A549 (cell line): ENCODE results near the gene SLC26A2. TPM values are rescaled to one million over a fixed set of nuclear protein-coding genes. Genes with fewer than 3 reads are reported as not detected.

Source experiments
- ATAC-seq, 2 experiments: fragments of 200-7000 bp in 1 of 2; fragments of >200 bp in 1 of 2; cut with Nextera tagmentation in 1 of 2; cut with Tn5 transposase in 1 of 2; 3 replicates each; pipeline versions ENCODE4 v1.8.0 to v1.9.1; 2018 to 2020; ENCODE audit warnings: mild to moderate bottlenecking in 1 of 2, moderate library complexity in 1 of 2
- CTCF ChIA-PET: fragments of 300-600 bp; sonication (Branson Sonifier 250); formaldehyde crosslinking; extraction: SDS; loops from one replicate; lab custom pipeline; 2021; ENCODE audit warnings: antibody characterized with exemption, inconsistent platforms; lab: Yijun Ruan, JAX
- POLR2A ChIA-PET: fragments of 350-600 bp; formaldehyde crosslinking; extraction: SDS; loops from one replicate; lab custom pipeline; 2021; ENCODE audit warnings: antibody characterized with exemption, inconsistent platforms; lab: Yijun Ruan, JAX
- DNase-seq, 2 experiments: peaks; one replicate each; pipeline versions ENCODE4 v3.0.0 to v3.0.0-alpha.2; 2011 to 2016; ENCODE audit warnings: low read depth in 1 of 2, low spot score in 1 of 2
- FAIRE-seq: peaks from 2 replicates; lab custom pipeline; 2011; peaks lifted over from hg19 to GRCh38; lab: Jason Lieb, UNC
- H3K27ac ChIP-seq, 2 experiments: fragments of >200 bp; sonication (Bioruptor Twin); formaldehyde crosslinking; 3 replicates each; pipeline ENCODE4 v1.5.1; 2016 to 2017
- H3K4me1 ChIP-seq: fragments of >200 bp; sonication (Bioruptor Twin); formaldehyde crosslinking; 3 replicates; pipeline ENCODE4 v1.6.1; 2016
- H3K4me2 ChIP-seq: fragments of >200 bp; sonication (Bioruptor Twin); formaldehyde crosslinking; 3 replicates; pipeline ENCODE4 v1.6.1; 2016
- H3K4me3 ChIP-seq: fragments of >200 bp; sonication (Bioruptor Twin); formaldehyde crosslinking; 3 replicates; pipeline ENCODE4 v1.5.1; 2016
- H3K9me3 ChIP-seq: fragments of >200 bp; sonication (Bioruptor Twin); formaldehyde crosslinking; 3 replicates; pipeline ENCODE4 v1.6.1; 2016
- BHLHE40 ChIP-seq: IDR thresholded peaks from 2 replicates; pipeline ENCODE4 v1.6.1; 2012; ENCODE audit warnings: low read depth, low read length, inconsistent platforms
- CBX2 ChIP-seq: fragments of 200-600 bp; sonication (generic); IDR thresholded peaks from 2 replicates; pipeline ENCODE4 v1.6.1; 2016; ENCODE audit warnings: low read depth, mild to moderate bottlenecking, borderline replicate concordance
- CBX8 ChIP-seq: fragments of 200-600 bp; sonication (generic); IDR thresholded peaks from 2 replicates; pipeline ENCODE4 v1.6.1; 2016
- CEBPB ChIP-seq, 2 experiments: fragments of >200 bp in 1 of 2; sonication (Bioruptor Twin) in 1 of 2; formaldehyde crosslinking in 1 of 2; IDR thresholded peaks; 2 replicates each; pipeline ENCODE4 v1.6.1; 2012 to 2016
- CHD4 ChIP-seq: fragments of 200-600 bp; sonication (generic); IDR thresholded peaks from 2 replicates; pipeline ENCODE4 v1.6.1; 2016; ENCODE audit warnings: antibody characterized with exemption, mild to moderate bottlenecking, borderline replicate concordance
- EHF ChIP-seq: fragments of 250-450 bp; sonication (Bioruptor Pico); IDR thresholded peaks from 2 replicates; pipeline ENCODE4 v1.5.0; 2020; ENCODE audit warnings: mild to moderate bottlenecking
- EHMT2 ChIP-seq: fragments of 200-600 bp; sonication (generic); IDR thresholded peaks from 2 replicates; pipeline ENCODE4 v1.6.1; 2016; ENCODE audit warnings: antibody characterized with exemption, low read depth, mild to moderate bottlenecking, moderate library complexity
- FOSL2 ChIP-seq, 2 experiments: fragments of 450-650 bp in 1 of 2; fragments of >200 bp in 1 of 2; sonication (Bioruptor Twin) in 1 of 2; formaldehyde crosslinking; IDR thresholded peaks; 2 replicates each; pipeline versions ENCODE4 v1.5.0 to v1.6.1; 2016 to 2020; ENCODE audit warnings: mild to moderate bottlenecking in 1 of 2, moderate library complexity in 1 of 2
- HDAC2 ChIP-seq: fragments of 200-600 bp; sonication (generic); IDR thresholded peaks from 2 replicates; pipeline ENCODE4 v1.6.1; 2016
- HMGXB4 ChIP-seq: fragments of 250-450 bp; sonication (Bioruptor Pico); IDR thresholded peaks from 2 replicates; pipeline ENCODE4 v1.5.0; 2021; ENCODE audit warnings: mild to moderate bottlenecking, moderate library complexity, borderline replicate concordance
- HOXB13 ChIP-seq: fragments of 250-450 bp; sonication (Bioruptor Pico); IDR thresholded peaks from 2 replicates; pipeline ENCODE4 v1.5.0; 2020; ENCODE audit warnings: low read depth, mild to moderate bottlenecking, moderate library complexity
- MAFK ChIP-seq: fragments of 450-650 bp; IDR thresholded peaks from 2 replicates; pipeline ENCODE4 v1.6.1; 2014; ENCODE audit not compliant: partially characterized antibody
- NR3C1 ChIP-seq: fragments of >200 bp; sonication (Bioruptor Twin); formaldehyde crosslinking; IDR thresholded peaks from 3 replicates; pipeline ENCODE4 v1.6.1; 2017
- POLR2A ChIP-seq: IDR thresholded peaks from 2 replicates; pipeline ENCODE4 v1.6.1; 2012; ENCODE audit warnings: mild to moderate bottlenecking, low read length
- POLR2AphosphoS2 ChIP-seq: conservative IDR thresholded peaks from 2 replicates; pipeline ENCODE4 v1.6.1; 2012; ENCODE audit warnings: low read length, improper control_type of control experiment, inconsistent platforms
- RARB ChIP-seq: fragments of 250-450 bp; sonication (Bioruptor Pico); IDR thresholded peaks from 2 replicates; pipeline ENCODE4 v1.8.0; 2021; ENCODE audit warnings: mild to moderate bottlenecking, moderate library complexity
- SREBF2 ChIP-seq: fragments of 450-650 bp; IDR thresholded peaks from 2 replicates; pipeline ENCODE4 v1.6.1; 2014; ENCODE audit warnings: mild to moderate bottlenecking, moderate library complexity
- TFCP2L1 ChIP-seq: fragments of 250-450 bp; sonication (Bioruptor Pico); IDR thresholded peaks from 2 replicates; pipeline ENCODE4 v1.5.0; 2021; ENCODE audit warnings: mild to moderate bottlenecking
- TP53 ChIP-seq: fragments of 250-450 bp; sonication (Bioruptor Pico); IDR thresholded peaks from 2 replicates; pipeline ENCODE4 v1.5.0; 2021; ENCODE audit warnings: mild to moderate bottlenecking, moderate library complexity
- ZNF302 ChIP-seq: fragments of 250-450 bp; sonication (Bioruptor Pico); IDR thresholded peaks from 2 replicates; pipeline ENCODE4 v1.9.0; 2021; ENCODE audit warnings: inconsistent platforms, mild to moderate bottlenecking, moderate library complexity
- ZSCAN20 ChIP-seq: fragments of 250-450 bp; sonication (Bioruptor Pico); IDR thresholded peaks from 2 replicates; pipeline ENCODE4 v1.8.0; 2022; ENCODE audit warnings: mild to moderate bottlenecking, moderate library complexity
- WGBS: methylation state at CpG from one replicate; pipeline ENCODE4 v1.1.6; 2017; ENCODE audit errors: missing lambda C conversion rate; 5-methylcytosine and 5-hydroxymethylcytosine counted together
- polyA plus RNA-seq, 4 experiments: library from polyadenylated mRNA; depleted of rRNA in 3 of 4; stranded (reverse); fragments of >200 nt; fragmentation: RNase III in 1 of 4; extraction: RNeasy Plus Mini Kit Qiagen cat#74134 plus additional on column Dnase treatment in 1 of 4; gene quantifications; 2 replicates in 3 of 4; 3 replicates in 1 of 4; pipeline ENCODE4 v1.2.3, GENCODE V29; 2011 to 2017
- TF ChIP-seq, protein P1 (sequence below): IDR thresholded peaks from 2 replicates; pipeline ENCODE4 v1.6.1; 2012
- TF ChIP-seq, protein P2 (sequence below): fragments of 450-650 bp; IDR thresholded peaks from 2 replicates; pipeline ENCODE4 v1.6.1; 2014; ENCODE audit warnings: antibody characterized with exemption

Gene SLC26A2
- polyA plus RNA-seq, 2 of the 4 experiments (the other 2 are of a cell fraction): 31.9 to 32.2 TPM

GRCh38 chr5:150021491-150022157 lies 61.1 kb downstream of the SLC26A2 start:
- WGBS: 93% methylated on average over 13 of the region's 13 CpGs
- peak overlapping the region; percentile 27; the same call in 2 of the 3 replicates for H3K4me2 ChIP-seq

GRCh38 chr5:150022158-150022531 lies 61.6 kb downstream of the SLC26A2 start:
- H3K4me3 ChIP-seq: no peak overlapping the region
- no peak for FAIRE-seq
- peak in 1 of 2 experiments; percentile 25 for DNase-seq

More at GRCh38 chr5:150021491-150022157, 61.1 kb downstream of the SLC26A2 start:
- Histone ChIP-seq H3K9me3 (no peaks in the 10 kb centered on the region), H3K4me3 (no peak overlapping the region), H3K4me1 (peaks cover 24% of the 10 kb centered on the region), H3K27ac (0 out of 6 replicates have a peak overlapping the region, but pooled peaks of 1 of the 2 experiments have one; percentile 27)
- no peak for TF ChIP-seq MAFK
- no peak for TF ChIP-seq CBX8
- no peak for TF ChIP-seq CHD4
- TF ChIP-seq NR3C1: no peak
- TF ChIP-seq CEBPB (IDR thresholded peaks at IDR 0.05): no peak
- TF ChIP-seq, protein P1, sequence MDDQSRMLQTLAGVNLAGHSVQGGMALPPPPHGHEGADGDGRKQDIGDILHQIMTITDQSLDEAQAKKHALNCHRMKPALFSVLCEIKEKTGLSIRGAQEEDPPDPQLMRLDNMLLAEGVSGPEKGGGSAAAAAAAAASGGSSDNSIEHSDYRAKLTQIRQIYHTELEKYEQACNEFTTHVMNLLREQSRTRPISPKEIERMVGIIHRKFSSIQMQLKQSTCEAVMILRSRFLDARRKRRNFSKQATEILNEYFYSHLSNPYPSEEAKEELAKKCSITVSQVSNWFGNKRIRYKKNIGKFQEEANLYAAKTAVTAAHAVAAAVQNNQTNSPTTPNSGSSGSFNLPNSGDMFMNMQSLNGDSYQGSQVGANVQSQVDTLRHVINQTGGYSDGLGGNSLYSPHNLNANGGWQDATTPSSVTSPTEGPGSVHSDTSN: no peak
- no peak for TF ChIP-seq HMGXB4
- TF ChIP-seq HOXB13 (CRISPR knock-in tag): no peak
- no peak for TF ChIP-seq SREBF2
- TF ChIP-seq BHLHE40: no peak
- no peak for TF ChIP-seq POLR2AphosphoS2
- ChIA-PET POLR2A (interaction anchor here (0.7 to 1.2 kb wide), 2 partner anchors 21 kb away, joined by 3 read pairs; partner anchors contain the start of genes HMGXB3 and TIGD6), CTCF (interaction anchor here (0.6 to 2.2 kb wide), 6 partner anchors 11 to 197 kb away, joined by 3 to 7 read pairs (median 4); no protein-coding TSS in a partner anchor)
- FAIRE-seq (no peak), DNase-seq (no peak), ATAC-seq (no peak)

GRCh38 chr5:150022681-150023080 lies 62.1 kb downstream of the SLC26A2 start:
- no peak overlapping the region for H3K4me3 ChIP-seq
- ChIA-PET POLR2A (no interaction called here), CTCF (interaction anchor here (0.6 to 2.2 kb wide), 3 partner anchors 29 to 196 kb away, joined by 3 to 7 read pairs (median 3); no protein-coding TSS in a partner anchor)
- ATAC-seq (no peak), DNase-seq (no peak), FAIRE-seq (no peak)
- H3K9me3 ChIP-seq: no peaks in the 10 kb centered on the region
- TF ChIP-seq CBX2: no peak
- peaks cover 19% of the 10 kb centered on the region for H3K4me1 ChIP-seq
- 82% methylated on average over 2 of the region's 2 CpGs for WGBS
- H3K27ac ChIP-seq: no peak overlapping the region
- H3K4me2 ChIP-seq: peak overlapping the region; percentile 27; the same call in 1 of the 3 replicates

More at GRCh38 chr5:150022158-150022531, 61.6 kb downstream of the SLC26A2 start:
- WGBS: 79% methylated on average over 1 of the region's 1 CpG
- ChIA-PET POLR2A (interaction anchor here (0.7 kb wide), 1 partner anchor 22 kb away, joined by 3 read pairs; the partner anchor contains the start of gene TIGD6), CTCF (interaction anchor here (0.6 to 2.2 kb wide), 4 partner anchors 11 to 196 kb away, joined by 3 to 7 read pairs (median 4); no protein-coding TSS in a partner anchor)
- TF ChIP-seq FOSL2 (IDR thresholded peaks at IDR 0.05) (no peak), FOSL2 (CRISPR knock-in tag; IDR thresholded peaks at IDR 0.05) (peak; percentile 65), TP53 (CRISPR knock-in tag) (no peak)
- peak in 1 of 2 experiments; percentile 62; a peak in 3 of 6 replicates for ATAC-seq
- H3K27ac ChIP-seq: 0 out of 6 replicates have a peak overlapping the region, but pooled peaks of 1 of the 2 experiments have one; percentile 27
- peak overlapping the region; percentile 27; the same call in 2 of the 3 replicates for H3K4me2 ChIP-seq
- H3K4me1 ChIP-seq: peaks cover 24% of the 10 kb centered on the region
- no peaks in the 10 kb centered on the region for H3K9me3 ChIP-seq

GRCh38 chr5:150023136-150023535 lies 62.6 kb downstream of the SLC26A2 start:
- Histone ChIP-seq H3K4me3 (no peak overlapping the region), H3K9me3 (no peaks in the 10 kb centered on the region), H3K27ac (no peak overlapping the region), H3K4me2 (no peak overlapping the region), H3K4me1 (peaks cover 16% of the 10 kb centered on the region)
- 78% methylated on average over 1 of the region's 1 CpG for WGBS
- POLR2A ChIA-PET: no interaction called here
- no peak for FAIRE-seq
- DNase-seq: no peak
- CTCF ChIA-PET: interaction anchor here (0.6 to 2.2 kb wide), 5 partner anchors 11 to 32 kb away, joined by 3 to 7 read pairs (median 3); no protein-coding TSS in a partner anchor
- ATAC-seq: no peak
- TF ChIP-seq ZNF302 (CRISPR knock-in tag) (no peak), CHD4 (no peak), EHF (no peak), HDAC2 (no peak), TFCP2L1 (no peak), CBX2 (no peak), ZSCAN20 (CRISPR knock-in tag) (no peak), HOXB13 (CRISPR knock-in tag) (no peak), EHMT2 (no peak), RARB (CRISPR knock-in tag) (no peak), HMGXB4 (no peak), BHLHE40 (no peak), POLR2A (no peak)
- TF ChIP-seq, protein P2, sequence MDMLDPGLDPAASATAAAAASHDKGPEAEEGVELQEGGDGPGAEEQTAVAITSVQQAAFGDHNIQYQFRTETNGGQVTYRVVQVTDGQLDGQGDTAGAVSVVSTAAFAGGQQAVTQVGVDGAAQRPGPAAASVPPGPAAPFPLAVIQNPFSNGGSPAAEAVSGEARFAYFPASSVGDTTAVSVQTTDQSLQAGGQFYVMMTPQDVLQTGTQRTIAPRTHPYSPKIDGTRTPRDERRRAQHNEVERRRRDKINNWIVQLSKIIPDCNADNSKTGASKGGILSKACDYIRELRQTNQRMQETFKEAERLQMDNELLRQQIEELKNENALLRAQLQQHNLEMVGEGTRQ: no peak
